DND-41 (cell line): ENCODE data around the gene FNBP1.

Source experiments
- CTCF ChIP-seq: IDR thresholded peaks from 2 replicates; pipeline ENCODE4 v1.5.1; 2012; ENCODE audit warnings: borderline replicate concordance, low read length, moderate library complexity, mild to moderate bottlenecking; ENCODE audit not compliant: poor library complexity, severe bottlenecking; ENCODE audit errors: extremely low read depth
- EZH2 ChIP-seq: IDR thresholded peaks from 3 replicates; pipeline ENCODE4 v1.6.1; 2012; ENCODE audit warnings: borderline replicate concordance, low read depth, mild to moderate bottlenecking, moderate library complexity, low read length, inconsistent platforms; ENCODE audit not compliant: severe bottlenecking

GRCh38 chr9:129918296-129918950, 124.6 kb downstream of the FNBP1 start:
- TF ChIP-seq CTCF (no peak), EZH2 (no peak)
